ENCODE results near the gene NWD2.

DNA sequence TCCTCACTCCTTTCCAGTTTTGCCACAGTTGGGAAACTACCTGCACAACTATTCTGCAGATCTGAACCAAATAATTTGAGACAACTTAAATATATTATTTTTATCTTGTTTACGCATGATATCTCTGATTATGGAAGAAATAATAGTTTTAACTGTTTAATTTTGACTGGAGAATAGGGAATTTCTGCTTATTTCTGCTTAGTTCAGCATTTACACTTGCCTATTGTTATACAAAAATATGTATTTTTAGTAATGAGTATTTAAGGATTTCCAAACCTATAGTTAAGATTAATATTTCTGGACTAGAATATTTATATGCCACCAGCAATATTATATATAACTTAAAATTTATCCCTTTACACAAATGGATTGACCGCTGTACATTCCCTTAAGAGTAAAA is 125.5 kb downstream of the NWD2 start:
- TF ChIP-seq, protein P1, sequence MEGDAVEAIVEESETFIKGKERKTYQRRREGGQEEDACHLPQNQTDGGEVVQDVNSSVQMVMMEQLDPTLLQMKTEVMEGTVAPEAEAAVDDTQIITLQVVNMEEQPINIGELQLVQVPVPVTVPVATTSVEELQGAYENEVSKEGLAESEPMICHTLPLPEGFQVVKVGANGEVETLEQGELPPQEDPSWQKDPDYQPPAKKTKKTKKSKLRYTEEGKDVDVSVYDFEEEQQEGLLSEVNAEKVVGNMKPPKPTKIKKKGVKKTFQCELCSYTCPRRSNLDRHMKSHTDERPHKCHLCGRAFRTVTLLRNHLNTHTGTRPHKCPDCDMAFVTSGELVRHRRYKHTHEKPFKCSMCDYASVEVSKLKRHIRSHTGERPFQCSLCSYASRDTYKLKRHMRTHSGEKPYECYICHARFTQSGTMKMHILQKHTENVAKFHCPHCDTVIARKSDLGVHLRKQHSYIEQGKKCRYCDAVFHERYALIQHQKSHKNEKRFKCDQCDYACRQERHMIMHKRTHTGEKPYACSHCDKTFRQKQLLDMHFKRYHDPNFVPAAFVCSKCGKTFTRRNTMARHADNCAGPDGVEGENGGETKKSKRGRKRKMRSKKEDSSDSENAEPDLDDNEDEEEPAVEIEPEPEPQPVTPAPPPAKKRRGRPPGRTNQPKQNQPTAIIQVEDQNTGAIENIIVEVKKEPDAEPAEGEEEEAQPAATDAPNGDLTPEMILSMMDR (IDR thresholded peaks at IDR 0.05), result no peak
- no peak for TF ChIP-seq POLR2A (IDR thresholded peaks at IDR 0.05)

All from testis (tissue), 2 donors.